GM10248 (cell line): ENCODE results near the gene URB2.

Experiments
- CTCF ChIA-PET: fragments of 300-600 bp; sonication (Branson Sonifier 250); formaldehyde crosslinking; extraction: SDS; loops from one replicate; lab custom pipeline; 2021; ENCODE audit warnings: antibody characterized with exemption; lab: Yijun Ruan, JAX
- POLR2A ChIA-PET: fragments of 350-650 bp; sonication (Branson Sonifier 250); formaldehyde crosslinking; extraction: SDS; loops from one replicate; lab custom pipeline; 2020; ENCODE audit warnings: antibody characterized with exemption; lab: Yijun Ruan, JAX
- DNase-seq: peaks from one replicate; pipeline ENCODE4 v3.0.0; 2012; ENCODE audit errors: extremely low spot score
- CTCF ChIP-seq: IDR thresholded peaks from 2 replicates; pipeline ENCODE4 v1.5.1; 2012; ENCODE audit warnings: mild to moderate bottlenecking, low read depth; ENCODE audit errors: extremely low read depth, missing control alignments, control extremely low read depth

Gene URB2

GRCh38 chr1:229596925-229597699 lies 28.9 kb upstream of the URB2 start:
- ChIA-PET POLR2A (interaction anchor here (0.6 kb wide), 1 partner anchor 513 kb away, joined by 4 read pairs; no protein-coding TSS in a partner anchor), CTCF (interaction anchor here (1.0 to 2.6 kb wide), 4 partner anchors 15 to 39 kb away, joined by 4 to 6 read pairs (median 6); partner anchors contain the start of gene ABCB10)
- no peak for TF ChIP-seq CTCF
- no peak for DNase-seq

- CTCF ChIA-PET = interaction anchor here (2.6 kb wide), 1 partner anchor 19 kb away, joined by 6 read pairs; no protein-coding TSS in a partner anchor
- no peak for DNase-seq
- POLR2A ChIA-PET = no interaction called here
These were observed 28.2 kb upstream of the URB2 start for GRCh38 chr1:229597877-229598276.

GRCh38 chr1:229599218-229599954 lies 26.7 kb upstream of the URB2 start:
- POLR2A ChIA-PET = no interaction called here
- CTCF ChIA-PET = interaction anchor here (1.3 to 1.7 kb wide), 3 partner anchors 8 to 372 kb away, joined by 3 to 5 read pairs (median 4); no protein-coding TSS in a partner anchor
- DNase-seq = no peak
- no peak for TF ChIP-seq CTCF

More at GRCh38 chr1:229597877-229598276, 28.2 kb upstream of the URB2 start:
- no peak for TF ChIP-seq CTCF

GRCh38 chr1:229600229-229600628 lies 25.8 kb upstream of the URB2 start:
- CTCF ChIA-PET = interaction anchor here (0.9 to 2.8 kb wide), 7 partner anchors 9 to 373 kb away, joined by 3 to 8 read pairs (median 3); partner anchors contain the start of genes TAF5L and URB2
- POLR2A ChIA-PET = no interaction called here
- TF ChIP-seq CTCF = no peak
- DNase-seq = no peak

- ChIA-PET POLR2A (no interaction called here), CTCF (no interaction called here)
- DNase-seq = no peak
- TF ChIP-seq CTCF = no peak
These were observed 22.6 kb upstream of the URB2 start for GRCh38 chr1:229603371-229604005.

- no peak for TF ChIP-seq CTCF
- CTCF ChIA-PET = no interaction called here
- DNase-seq = no peak
- POLR2A ChIA-PET = no interaction called here
These were observed 18.7 kb upstream of the URB2 start for GRCh38 chr1:229607370-229607769.
